Tibial nerve (tissue), 4 donors: ENCODE results near the gene C2.
"Not testable (repeated sequence)": the region's sequence is repeated elsewhere in the genome, so short reads cannot be mapped to it uniquely, and the experiment has no call there.

ENCODE experiments used
- CTCF ChIP-seq, 5 experiments: fragments of 200-600 bp in 3 of 5; fragments of 450-650 bp in 2 of 5; sonication (generic) in 3 of 5; IDR thresholded peaks; one replicate each; pipeline ENCODE4 v1.5.1; 2016 to 2019; ENCODE audit warnings: antibody characterized with exemption in 5 of 5, mild to moderate bottlenecking in 3 of 5, moderate library complexity in 2 of 5
- EP300 ChIP-seq, 2 donors: sonication (generic); formaldehyde crosslinking; IDR thresholded peaks; one replicate each; pipeline ENCODE4 v1.6.1; 2017; ENCODE audit warnings: antibody characterized with exemption in 2 of 2, mild to moderate bottlenecking in 1 of 2
- POLR2A ChIP-seq, 2 donors: fragments of 450-650 bp; IDR thresholded peaks; one replicate each; pipeline ENCODE4 v1.6.1; 2017; ENCODE audit warnings: antibody characterized with exemption in 2 of 2, mild to moderate bottlenecking in 2 of 2, moderate library complexity in 2 of 2

- not testable (repeated sequence) for TF ChIP-seq POLR2A, CTCF, EP300 (IDR thresholded peaks at IDR 0.05)
Observed at GRCh38 chr6:31980195-31980876, 52.8 kb downstream of the C2 start.
